Fibroblast of skin of scalp (primary cell): ENCODE data around the gene CDH23.

Experiments used
- DNase-seq: peaks from one replicate; pipeline ENCODE4 v3.0.0-alpha.2; 2013

CDH23 gene

GRCh38 chr10:71517298-71518169 lies 120.8 kb downstream of the CDH23 start:
- DNase-seq: no peak

DNA sequence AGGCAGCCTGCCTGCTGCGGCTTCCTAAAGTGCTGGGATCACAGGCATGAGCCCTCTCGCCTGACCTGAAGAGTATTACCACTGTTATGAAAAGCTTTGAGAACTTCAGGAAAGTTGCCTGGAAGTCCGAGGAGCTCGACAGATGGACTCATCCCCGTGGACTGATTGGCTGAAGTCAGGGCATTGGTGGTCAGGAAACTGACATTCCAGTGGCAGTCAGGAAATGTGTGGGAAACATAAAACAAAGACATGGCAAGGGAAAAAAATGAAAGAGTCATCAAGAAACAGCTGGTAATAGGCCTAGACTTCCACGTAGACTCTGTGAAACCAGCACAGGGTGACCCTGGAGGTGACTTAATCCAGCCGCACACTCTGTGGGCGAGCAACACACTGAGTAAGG lies 123.3 kb downstream of the CDH23 start:
- DNase-seq: no peak

GRCh38 chr10:71521504-71522441 lies 125.1 kb downstream of the CDH23 start:
- peak; percentile 12 for DNase-seq

DNA sequence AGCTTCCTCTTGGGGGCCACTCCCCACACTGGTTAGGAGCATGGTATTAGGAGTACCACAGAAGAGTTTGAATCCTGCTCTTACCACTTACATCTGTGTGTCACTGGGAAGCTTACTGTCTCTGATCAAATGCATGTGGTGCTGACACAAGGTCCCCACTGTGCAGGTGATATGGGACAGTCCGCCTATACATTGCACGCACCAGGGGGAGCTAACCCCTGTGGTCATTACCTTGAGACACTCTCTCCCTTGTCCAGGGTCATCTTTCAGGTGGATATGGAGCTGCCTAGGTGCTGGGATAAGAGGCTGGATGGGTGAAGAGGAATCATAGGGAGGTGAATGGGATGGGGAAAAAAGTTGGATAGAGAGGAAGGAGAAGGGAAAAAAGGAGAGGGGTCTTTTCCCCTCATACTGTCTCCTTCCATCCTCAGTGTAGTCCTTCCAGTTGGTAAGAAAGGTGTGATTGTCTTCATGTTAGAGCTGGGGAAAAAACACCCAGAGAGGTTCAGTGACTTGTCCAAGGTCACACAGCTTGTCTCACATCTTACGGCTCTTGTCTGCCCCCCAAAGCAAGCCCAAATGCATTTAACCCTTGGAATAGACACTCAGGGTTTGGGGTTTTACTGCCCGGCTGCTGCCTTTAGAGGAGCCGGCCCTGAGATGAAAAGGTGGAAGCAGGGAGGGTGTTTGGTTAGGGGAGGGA lies 125.9 kb downstream of the CDH23 start:
- no peak for DNase-seq

DNA sequence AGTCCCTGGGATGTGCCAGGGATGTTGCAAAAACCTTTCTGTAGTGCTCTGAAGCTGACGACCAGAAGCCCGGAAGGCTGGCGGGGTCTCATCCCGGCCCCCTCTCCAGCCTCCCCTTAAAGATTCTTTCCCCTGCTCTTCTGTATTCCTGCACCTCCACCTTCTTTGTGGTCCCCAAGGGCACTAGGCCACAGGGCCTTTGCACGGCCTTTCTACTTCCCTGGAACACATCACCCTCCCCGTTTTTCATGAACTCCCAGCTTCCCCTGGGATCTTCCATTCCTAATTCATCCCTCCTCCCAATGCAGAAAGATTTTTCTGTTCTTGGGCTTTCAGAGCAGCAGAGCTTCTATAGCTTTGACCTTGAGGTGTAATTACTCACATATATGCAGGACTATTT lies 127.0 kb downstream of the CDH23 start:
- DNase-seq: no peak

- no peak for DNase-seq
Observed at GRCh38 chr10:71525092-71525491, 128.4 kb downstream of the CDH23 start.

DNA sequence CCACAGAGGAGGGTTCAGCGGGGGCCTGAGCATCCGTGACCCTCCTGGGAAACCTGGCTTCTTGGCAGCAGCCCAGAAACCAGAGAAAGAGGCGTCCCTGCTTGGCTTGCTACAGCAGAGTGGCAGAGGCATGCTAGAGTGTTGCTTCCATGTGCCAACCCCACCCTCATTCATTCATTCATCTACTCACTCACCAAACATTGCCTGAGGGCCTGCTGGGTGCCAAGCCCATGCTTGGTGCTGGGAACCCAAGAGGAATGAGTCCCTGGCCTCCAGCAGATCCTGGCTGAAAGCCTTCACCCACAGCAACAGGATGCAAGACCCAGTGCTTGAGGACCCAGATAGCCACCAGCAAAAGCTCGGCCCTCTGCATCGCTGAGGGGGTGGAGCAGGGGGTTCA lies 129.0 kb downstream of the CDH23 start:
- no peak for DNase-seq

- no peak for DNase-seq
Observed at GRCh38 chr10:71526653-71527052, 129.9 kb downstream of the CDH23 start.

DNA sequence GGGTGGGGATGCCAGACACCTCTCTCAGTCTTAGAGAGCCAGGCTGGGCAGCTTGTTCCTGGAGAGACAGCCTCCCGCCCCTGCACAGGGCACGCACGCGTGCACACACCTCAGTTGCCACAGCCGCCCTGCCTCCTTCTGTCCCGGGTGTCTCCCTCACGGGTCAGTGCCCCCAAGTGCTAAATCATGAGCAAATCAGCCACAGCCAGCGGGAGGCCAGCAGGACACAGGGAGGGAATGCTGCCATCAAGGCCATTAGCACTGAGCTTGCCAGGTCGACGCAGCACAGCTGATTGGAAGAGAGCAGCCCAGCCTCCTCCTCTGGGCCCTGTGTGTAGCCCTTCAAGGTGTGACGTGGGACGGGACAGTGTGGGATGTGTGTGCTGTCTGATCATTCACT lies 130.4 kb downstream of the CDH23 start:
- DNase-seq: no peak

GRCh38 chr10:71528371-71529206 lies 131.9 kb downstream of the CDH23 start:
- no peak for DNase-seq

DNA sequence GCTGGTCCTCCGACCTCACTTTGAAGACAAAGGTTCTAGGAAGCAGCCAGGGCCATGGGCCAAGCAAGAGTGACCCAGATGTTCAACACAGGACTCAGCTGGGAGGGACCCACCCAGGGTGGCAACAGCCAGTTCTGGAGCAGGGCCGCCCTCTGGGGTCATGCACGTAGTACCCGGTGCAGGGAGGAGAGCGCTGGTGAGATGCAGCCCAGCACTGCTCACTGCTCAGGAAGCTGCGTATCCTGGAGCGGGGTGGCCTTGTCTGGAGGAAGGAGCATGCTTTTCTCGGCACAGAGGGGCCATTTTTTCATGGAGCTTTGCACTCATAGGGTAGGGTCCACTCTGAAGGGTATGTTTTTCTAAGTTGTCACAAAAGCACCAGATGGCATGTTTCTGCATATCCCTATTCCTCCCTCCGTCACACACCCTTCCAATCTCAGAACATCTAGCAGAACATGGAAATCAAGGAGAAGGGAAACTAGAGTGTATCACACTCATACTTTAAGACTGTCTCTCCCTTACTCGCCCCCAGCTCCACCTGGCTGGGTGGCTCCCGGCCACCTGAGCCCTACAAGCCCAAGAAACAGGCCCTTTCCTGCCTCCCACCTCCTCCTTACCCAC lies 132.6 kb downstream of the CDH23 start:
- no peak for DNase-seq

DNA sequence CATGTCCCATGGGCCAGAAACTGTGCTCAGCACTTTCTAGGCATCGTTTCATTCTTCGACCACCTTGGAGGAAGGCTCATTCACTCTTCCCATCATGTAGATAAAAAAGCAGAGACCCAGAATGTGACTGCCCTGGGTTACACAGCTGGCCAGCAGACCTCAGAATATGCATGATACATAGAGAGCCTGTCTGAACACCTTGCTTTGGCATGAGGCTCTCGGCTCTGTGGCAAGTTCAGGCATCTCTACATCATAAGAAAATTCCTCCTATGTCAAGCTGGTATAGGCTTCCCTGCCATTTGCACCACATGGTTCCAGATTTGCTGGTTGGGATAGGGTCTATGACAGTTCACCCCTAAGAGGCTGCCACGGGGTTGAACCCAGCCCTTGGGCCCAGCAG lies 134.1 kb downstream of the CDH23 start:
- no peak for DNase-seq

DNA sequence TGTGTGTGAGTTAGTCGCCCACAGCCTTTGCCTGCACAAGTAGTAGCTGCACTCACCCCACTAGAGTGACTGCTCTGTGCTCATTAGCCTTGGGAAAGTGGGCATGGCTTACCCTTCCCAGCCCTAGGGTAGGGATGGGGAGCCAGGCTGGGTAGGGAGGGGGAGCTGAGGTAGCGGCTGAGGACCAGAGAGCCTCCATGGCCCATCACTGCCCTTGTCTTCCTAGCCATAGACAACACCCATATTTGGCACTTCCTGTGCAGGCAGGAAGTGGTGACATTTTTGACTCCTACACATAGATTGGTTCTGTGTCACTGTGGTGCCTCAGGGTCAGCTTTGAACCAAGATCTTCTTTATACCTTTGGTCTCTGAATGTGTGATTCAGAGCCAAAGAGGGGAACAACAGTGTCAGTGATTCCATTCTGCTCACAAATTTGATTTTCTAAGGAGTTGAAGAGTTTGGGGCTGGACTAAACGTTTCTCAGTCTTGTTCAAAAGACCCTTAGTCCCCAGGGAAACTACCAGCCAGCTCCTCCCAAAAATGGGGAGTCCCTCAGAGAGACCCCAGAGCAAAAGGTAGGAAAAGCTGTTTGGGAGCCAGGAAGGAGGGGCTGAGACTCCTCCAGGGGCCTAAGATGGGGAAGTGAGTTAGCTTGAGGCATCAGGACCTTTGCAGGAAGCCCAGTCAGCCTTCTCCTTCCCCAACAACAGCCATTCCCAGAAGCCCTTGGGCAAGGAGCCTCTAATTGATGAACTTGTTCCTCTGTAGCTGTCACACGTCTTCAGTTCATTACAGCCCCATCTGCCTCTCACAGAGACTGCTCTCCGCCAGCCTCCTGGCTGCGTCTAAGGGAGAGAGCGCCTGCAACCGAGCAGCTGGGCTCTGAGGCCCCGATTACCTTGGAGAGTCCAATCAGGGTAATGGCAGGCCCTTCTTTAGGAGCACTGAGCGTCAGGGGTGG lies 135.0 kb downstream of the CDH23 start:
- no peak for DNase-seq

DNA sequence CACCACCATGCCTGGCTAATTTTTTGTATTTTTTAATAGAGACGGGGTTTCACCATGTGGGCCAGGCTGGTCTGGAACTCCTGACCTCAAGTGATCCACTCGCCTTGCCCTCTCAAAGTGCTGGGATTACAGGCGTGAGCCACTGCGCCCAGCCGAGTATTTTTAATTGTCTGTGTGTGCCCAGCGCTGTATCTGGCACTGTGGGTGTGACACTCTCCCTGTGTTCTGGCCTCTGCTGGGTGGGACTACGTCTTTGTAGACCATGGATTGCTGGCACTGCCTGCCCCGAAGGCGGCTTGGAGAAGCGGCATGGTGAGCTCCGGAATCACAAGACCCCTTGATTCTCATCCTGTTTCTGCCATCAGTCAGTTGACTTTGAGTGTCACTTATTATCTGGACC lies 136.2 kb downstream of the CDH23 start:
- no peak for DNase-seq

DNA sequence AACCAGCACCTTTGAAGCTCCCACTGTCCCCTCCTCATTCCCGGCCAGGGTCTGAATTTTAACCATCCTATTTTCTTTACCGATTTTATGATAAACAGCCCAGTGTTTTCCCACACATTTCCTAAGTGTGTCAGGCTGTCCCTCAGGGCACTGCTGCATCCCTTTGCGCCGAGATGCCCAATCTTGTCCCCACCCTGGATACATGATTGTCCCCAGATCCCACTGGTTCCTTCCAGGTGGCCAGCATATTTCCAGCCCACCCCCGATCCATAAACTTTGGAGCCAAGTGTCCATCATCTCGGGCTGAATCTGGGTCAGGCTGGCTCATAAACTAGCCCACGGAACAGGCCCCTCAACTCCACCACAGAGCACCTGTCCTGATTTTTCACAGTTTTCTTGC lies 137.2 kb downstream of the CDH23 start:
- DNase-seq: no peak

GRCh38 chr10:71534568-71535194 lies 138.0 kb downstream of the CDH23 start:
- no peak for DNase-seq

GRCh38 chr10:71536332-71536731 lies 139.6 kb downstream of the CDH23 start:
- no peak for DNase-seq

- DNase-seq: no peak
Observed at GRCh38 chr10:71537125-71537524, 140.4 kb downstream of the CDH23 start.

- no peak for DNase-seq
Observed at GRCh38 chr10:71537681-71538080, 141.0 kb downstream of the CDH23 start.
